HEK293 (cell line): Measurements from ENCODE around the gene TMEM208.

Experiments
- HOXA7 ChIP-seq: sonication (generic); formaldehyde crosslinking; IDR thresholded peaks from 2 replicates; pipeline ENCODE4 v1.8.1; 2022; ENCODE audit warnings: missing genetic modification reagents, borderline replicate concordance
- IKZF3 ChIP-seq: fragments of 450-650 bp; IDR thresholded peaks from 2 replicates; pipeline ENCODE4 v1.5.0; 2018; ENCODE audit warnings: missing biosample characterization, mild to moderate bottlenecking, missing genetic modification characterization, moderate library complexity
- RBAK ChIP-seq: fragments of 450-650 bp; formaldehyde crosslinking; IDR thresholded peaks from 2 replicates; pipeline ENCODE4 v1.5.1; 2016; ENCODE audit warnings: missing biosample characterization, missing genetic modification characterization
- YY1 ChIP-seq: fragments of 450-650 bp; formaldehyde crosslinking; IDR thresholded peaks from 2 replicates; pipeline ENCODE4 v1.5.1; 2018; ENCODE audit warnings: missing biosample characterization, missing genetic modification characterization
- ZNF274 ChIP-seq, 2 experiments: fragments of 200-500 bp in 1 of 2; fragments of 450-650 bp in 1 of 2; sonication (Bioruptor generic) in 1 of 2; formaldehyde crosslinking in 1 of 2; IDR thresholded peaks; 2 replicates each; pipeline versions ENCODE4 v1.5.1 to v1.6.1; 2014 to 2016; ENCODE audit warnings: borderline replicate concordance in 1 of 2, inconsistent platforms in 1 of 2, low read length in 1 of 2, missing biosample characterization in 1 of 2, missing genetic modification characterization in 1 of 2
- ZNF791 ChIP-seq: fragments of 450-650 bp; formaldehyde crosslinking; IDR thresholded peaks from 2 replicates; pipeline ENCODE4 v1.5.1; 2016; ENCODE audit warnings: missing biosample characterization, missing genetic modification characterization
- TF ChIP-seq, protein P1 (sequence below): fragments of 450-650 bp; formaldehyde crosslinking; IDR thresholded peaks from 2 replicates; pipeline ENCODE4 v1.5.1; 2016; ENCODE audit warnings: missing biosample characterization, missing genetic modification characterization
- TF ChIP-seq, protein P2 (sequence below): fragments of 450-650 bp; formaldehyde crosslinking; IDR thresholded peaks from 2 replicates; pipeline ENCODE4 v1.5.1; 2016; ENCODE audit warnings: missing biosample characterization, missing genetic modification characterization
- TF ChIP-seq, protein P3 (sequence below): fragments of 450-650 bp; formaldehyde crosslinking; IDR thresholded peaks from 2 replicates; pipeline ENCODE4 v1.5.1; 2016; ENCODE audit warnings: missing biosample characterization, missing genetic modification characterization
- TF ChIP-seq, protein P4 (sequence below): fragments of 450-650 bp; formaldehyde crosslinking; IDR thresholded peaks from 2 replicates; pipeline ENCODE4 v1.5.1; 2016; ENCODE audit warnings: missing biosample characterization, missing genetic modification characterization
- TF ChIP-seq, protein P5 (sequence below): fragments of 450-650 bp; formaldehyde crosslinking; conservative IDR thresholded peaks from 2 replicates; pipeline ENCODE4 v1.5.1; 2016; ENCODE audit warnings: low read depth, missing biosample characterization, missing genetic modification characterization
- TF ChIP-seq, protein P6 (sequence below): fragments of 450-650 bp; formaldehyde crosslinking; IDR thresholded peaks from 2 replicates; pipeline ENCODE4 v1.5.1; 2017; ENCODE audit warnings: missing biosample characterization, mild to moderate bottlenecking, missing genetic modification characterization, moderate library complexity

DNA sequence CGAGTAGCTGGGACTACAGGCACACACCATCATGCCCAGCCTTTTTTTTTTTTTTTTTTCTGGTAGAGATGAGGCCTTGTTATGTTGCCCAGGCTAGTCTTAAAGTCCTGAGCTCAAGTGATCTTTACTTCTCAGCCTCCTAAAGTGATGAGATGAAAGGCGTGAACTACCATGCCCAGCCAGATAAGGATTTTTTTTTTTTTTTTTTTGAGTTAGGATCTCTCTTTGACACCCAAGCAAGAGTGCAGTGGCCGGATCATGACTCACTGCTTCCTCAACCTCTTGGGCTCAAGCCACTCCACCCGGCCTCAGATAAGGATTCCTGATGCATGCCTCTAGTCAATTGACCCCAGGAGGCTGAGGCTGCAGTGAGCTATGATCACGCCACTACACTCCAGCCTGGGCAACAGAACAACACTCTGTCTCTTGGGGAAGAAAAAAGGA is 41.2 kb downstream of the TMEM208 start:
- TF ChIP-seq, protein P1, sequence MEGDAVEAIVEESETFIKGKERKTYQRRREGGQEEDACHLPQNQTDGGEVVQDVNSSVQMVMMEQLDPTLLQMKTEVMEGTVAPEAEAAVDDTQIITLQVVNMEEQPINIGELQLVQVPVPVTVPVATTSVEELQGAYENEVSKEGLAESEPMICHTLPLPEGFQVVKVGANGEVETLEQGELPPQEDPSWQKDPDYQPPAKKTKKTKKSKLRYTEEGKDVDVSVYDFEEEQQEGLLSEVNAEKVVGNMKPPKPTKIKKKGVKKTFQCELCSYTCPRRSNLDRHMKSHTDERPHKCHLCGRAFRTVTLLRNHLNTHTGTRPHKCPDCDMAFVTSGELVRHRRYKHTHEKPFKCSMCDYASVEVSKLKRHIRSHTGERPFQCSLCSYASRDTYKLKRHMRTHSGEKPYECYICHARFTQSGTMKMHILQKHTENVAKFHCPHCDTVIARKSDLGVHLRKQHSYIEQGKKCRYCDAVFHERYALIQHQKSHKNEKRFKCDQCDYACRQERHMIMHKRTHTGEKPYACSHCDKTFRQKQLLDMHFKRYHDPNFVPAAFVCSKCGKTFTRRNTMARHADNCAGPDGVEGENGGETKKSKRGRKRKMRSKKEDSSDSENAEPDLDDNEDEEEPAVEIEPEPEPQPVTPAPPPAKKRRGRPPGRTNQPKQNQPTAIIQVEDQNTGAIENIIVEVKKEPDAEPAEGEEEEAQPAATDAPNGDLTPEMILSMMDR (tag by site-specific recombination) = no peak
- TF ChIP-seq, protein P2, sequence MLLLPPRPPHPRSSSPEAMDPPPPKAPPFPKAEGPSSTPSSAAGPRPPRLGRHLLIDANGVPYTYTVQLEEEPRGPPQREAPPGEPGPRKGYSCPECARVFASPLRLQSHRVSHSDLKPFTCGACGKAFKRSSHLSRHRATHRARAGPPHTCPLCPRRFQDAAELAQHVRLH = no peak
- TF ChIP-seq, protein P3, sequence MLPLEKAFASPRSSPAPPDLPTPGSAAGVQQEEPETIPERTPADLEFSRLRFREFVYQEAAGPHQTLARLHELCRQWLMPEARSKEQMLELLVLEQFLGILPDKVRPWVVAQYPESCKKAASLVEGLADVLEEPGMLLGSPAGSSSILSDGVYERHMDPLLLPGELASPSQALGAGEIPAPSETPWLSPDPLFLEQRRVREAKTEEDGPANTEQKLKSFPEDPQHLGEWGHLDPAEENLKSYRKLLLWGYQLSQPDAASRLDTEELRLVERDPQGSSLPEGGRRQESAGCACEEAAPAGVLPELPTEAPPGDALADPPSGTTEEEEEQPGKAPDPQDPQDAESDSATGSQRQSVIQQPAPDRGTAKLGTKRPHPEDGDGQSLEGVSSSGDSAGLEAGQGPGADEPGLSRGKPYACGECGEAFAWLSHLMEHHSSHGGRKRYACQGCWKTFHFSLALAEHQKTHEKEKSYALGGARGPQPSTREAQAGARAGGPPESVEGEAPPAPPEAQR (tag by site-specific recombination) = no peak
- TF ChIP-seq ZNF791 (no peak), RBAK (tag by site-specific recombination) (no peak), HOXA7 (CRISPR knock-in tag) (no peak), YY1 (no peak), ZNF274 (IDR thresholded peaks at IDR 0.05; ENCODE audit: low read length) (no peak), ZNF274 (tag by site-specific recombination; IDR thresholded peaks at IDR 0.05; ENCODE audit: borderline replicate concordance) (no peak), IKZF3 (tag by site-specific recombination) (no peak)
- TF ChIP-seq, protein P4, sequence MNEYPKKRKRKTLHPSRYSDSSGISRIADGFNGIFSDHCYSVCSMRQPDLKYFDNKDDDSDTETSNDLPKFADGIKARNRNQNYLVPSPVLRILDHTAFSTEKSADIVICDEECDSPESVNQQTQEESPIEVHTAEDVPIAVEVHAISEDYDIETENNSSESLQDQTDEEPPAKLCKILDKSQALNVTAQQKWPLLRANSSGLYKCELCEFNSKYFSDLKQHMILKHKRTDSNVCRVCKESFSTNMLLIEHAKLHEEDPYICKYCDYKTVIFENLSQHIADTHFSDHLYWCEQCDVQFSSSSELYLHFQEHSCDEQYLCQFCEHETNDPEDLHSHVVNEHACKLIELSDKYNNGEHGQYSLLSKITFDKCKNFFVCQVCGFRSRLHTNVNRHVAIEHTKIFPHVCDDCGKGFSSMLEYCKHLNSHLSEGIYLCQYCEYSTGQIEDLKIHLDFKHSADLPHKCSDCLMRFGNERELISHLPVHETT (tag by site-specific recombination) = no peak
- TF ChIP-seq, protein P5, sequence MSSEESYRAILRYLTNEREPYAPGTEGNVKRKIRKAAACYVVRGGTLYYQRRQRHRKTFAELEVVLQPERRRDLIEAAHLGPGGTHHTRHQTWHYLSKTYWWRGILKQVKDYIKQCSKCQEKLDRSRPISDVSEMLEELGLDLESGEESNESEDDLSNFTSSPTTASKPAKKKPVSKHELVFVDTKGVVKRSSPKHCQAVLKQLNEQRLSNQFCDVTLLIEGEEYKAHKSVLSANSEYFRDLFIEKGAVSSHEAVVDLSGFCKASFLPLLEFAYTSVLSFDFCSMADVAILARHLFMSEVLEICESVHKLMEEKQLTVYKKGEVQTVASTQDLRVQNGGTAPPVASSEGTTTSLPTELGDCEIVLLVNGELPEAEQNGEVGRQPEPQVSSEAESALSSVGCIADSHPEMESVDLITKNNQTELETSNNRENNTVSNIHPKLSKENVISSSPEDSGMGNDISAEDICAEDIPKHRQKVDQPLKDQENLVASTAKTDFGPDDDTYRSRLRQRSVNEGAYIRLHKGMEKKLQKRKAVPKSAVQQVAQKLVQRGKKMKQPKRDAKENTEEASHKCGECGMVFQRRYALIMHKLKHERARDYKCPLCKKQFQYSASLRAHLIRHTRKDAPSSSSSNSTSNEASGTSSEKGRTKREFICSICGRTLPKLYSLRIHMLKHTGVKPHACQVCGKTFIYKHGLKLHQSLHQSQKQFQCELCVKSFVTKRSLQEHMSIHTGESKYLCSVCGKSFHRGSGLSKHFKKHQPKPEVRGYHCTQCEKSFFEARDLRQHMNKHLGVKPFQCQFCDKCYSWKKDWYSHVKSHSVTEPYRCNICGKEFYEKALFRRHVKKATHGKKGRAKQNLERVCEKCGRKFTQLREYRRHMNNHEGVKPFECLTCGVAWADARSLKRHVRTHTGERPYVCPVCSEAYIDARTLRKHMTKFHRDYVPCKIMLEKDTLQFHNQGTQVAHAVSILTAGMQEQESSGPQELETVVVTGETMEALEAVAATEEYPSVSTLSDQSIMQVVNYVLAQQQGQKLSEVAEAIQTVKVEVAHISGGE (tag by site-specific recombination) = no peak
- TF ChIP-seq, protein P6, sequence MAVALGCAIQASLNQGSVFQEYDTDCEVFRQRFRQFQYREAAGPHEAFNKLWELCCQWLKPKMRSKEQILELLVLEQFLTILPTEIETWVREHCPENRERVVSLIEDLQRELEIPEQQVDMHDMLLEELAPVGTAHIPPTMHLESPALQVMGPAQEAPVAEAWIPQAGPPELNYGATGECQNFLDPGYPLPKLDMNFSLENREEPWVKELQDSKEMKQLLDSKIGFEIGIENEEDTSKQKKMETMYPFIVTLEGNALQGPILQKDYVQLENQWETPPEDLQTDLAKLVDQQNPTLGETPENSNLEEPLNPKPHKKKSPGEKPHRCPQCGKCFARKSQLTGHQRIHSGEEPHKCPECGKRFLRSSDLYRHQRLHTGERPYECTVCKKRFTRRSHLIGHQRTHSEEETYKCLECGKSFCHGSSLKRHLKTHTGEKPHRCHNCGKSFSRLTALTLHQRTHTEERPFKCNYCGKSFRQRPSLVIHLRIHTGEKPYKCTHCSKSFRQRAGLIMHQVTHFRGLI = no peak
